CD4-positive, alpha-beta T cell treated with Interleukin-10 for 1 hour (primary cell): ENCODE measurements around the gene GSTM4.

Experiments used
- DNase-seq: peaks from one replicate; pipeline ENCODE4 v3.0.0-alpha.2; 2020

Gene GSTM4

GRCh38 chr1:109625176-109625575, 30.7 kb upstream of the GSTM4 start:
- DNase-seq: no peak

DNA sequence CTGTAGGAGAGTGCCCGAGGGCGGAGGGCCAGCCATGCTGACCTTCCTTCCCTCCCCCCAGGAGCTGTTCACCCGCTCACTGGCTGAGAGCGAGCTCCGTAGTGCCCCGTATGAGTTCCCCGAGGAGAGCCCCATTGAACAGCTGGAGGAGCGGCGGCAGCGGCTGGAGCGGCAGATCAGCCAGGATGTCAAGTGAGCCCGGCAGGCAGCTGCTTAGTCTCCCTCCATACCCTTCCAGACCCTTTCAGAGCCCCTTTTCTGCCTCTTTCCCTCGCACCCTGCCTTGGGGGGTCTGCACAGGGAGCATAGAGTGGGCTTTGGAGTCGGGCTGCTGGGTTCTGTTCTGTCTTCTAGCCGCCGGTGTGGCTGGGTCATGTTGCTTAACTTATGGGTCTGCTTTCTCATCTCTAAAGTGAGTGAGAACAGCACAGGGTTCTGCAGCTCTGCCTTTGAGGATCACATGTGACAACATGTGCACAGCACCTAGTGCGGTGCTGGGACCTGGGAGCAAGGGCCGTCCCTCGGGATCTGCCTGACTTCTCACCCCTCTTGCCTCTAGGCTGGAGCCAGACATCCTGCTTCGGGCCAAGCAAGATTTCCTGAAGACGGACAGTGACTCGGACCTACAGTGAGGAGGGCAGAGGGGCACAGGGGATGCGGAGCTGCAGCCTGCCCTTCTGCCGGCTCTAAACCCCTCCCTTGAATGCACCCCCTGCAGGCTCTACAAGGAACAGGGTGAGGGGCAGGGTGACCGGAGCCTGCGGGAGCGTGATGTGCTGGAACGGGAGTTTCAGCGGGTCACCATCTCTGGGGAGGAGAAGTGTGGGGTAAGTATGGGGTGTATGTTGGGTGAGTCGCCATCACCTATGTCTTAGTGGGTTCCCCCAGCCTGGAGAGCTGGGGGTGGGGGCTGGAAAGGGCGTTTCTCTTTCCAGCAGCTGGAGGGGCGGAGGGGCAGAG, 30.0 kb upstream of the GSTM4 start:
- no peak for DNase-seq

DNA sequence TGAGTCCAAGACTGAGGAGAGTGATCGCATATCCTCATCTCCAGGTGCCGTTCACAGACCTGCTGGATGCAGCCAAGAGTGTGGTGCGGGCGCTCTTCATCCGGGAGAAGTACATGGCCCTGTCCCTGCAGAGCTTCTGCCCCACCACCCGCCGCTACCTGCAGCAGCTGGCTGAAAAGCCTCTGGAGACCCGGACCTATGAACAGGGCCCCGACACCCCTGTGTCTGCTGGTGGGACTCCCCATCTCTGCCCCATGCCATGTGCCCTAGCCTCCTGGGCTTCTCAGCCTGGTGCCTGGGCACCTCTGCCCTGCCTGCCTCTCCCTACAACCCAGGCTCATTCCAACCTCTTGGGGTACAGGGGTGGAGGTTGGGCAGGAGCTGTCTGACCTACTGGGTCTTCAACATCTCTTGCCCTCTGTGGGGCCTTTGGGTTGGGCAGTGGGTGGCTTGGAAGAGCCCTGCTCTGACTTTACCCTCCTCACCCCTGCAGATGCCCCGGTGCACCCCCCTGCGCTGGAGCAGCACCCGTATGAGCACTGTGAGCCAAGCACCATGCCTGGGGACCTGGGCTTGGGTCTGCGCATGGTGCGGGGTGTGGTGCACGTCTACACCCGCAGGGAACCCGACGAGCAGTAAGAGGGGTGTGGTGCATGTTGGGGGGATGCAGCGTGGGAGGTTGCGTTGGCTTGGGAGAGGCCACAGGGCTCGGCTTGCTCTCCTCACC, 29.1 kb upstream of the GSTM4 start:
- no peak for DNase-seq

- no peak for DNase-seq
Observed at GRCh38 chr1:109627692-109628399, 28.1 kb upstream of the GSTM4 start.

- DNase-seq: no peak
Observed at GRCh38 chr1:109628540-109629321, 27.2 kb upstream of the GSTM4 start.

- no peak for DNase-seq
Observed at GRCh38 chr1:109629372-109630030, 26.4 kb upstream of the GSTM4 start.

GRCh38 chr1:109630081-109630897, 25.6 kb upstream of the GSTM4 start:
- DNase-seq: peak; percentile 39

DNA sequence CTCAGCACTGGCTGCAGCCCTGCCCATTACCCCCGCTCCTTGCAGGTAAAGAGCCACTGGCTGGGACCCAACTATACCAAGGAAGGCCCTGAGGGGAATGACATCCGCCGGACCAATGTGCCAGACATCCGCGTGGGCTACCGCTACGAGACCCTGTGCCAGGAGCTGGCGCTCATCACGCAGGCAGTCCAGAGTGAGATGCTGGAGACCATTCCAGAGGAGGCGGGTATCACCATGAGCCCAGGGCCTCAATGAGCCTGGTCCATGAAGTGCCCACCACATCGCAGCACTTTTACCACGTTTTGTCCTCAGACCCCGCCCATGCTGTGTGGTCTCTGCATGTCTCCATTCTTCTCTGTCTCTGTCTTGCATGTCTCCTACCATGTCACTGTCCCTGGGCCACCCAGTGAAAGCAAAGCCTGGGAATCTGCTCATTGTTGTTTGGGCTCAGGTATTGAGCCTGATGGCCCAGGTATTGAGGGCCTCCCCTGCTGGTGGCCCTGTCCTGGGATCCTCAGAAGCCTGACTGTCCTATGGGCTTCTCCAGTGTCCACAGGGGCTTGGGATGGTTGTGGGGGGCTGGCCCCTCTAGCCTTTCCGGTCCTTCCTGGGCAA, 24.9 kb upstream of the GSTM4 start:
- no peak for DNase-seq

GRCh38 chr1:109631513-109632505, 24.1 kb upstream of the GSTM4 start:
- no peak for DNase-seq

DNA sequence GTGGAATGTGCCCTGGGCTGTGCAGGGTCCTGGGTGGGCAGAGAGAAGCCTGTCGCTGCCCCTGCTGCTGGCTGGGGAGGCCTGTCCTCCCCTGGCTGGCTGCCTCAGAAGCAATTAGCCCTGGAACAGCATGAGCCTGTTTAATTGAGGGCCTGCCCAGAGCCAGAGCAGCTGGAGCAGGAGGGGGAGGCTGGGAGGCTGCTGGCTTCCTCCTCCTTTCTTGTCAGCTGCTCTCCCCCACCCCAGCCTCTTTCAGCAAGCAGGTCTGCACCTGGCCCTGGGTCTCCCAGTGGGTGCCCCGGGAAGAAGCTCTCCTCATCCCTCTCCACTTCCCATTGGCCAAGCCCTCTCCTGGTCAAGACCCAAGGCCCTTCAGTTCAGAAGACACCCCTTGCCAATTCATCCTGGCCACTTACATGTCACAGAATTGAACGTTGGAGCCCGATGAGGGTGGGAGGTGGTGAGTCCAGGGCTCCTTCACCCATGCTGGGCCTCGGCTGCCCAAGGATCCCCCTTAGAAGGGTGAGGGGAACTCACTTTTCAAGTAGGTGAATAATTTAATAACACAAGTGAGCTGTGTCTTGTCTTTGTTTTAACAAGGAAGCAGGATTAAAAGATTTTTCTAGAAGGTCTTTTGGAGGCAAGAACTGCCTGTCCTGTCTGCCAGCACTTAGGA, 23.1 kb upstream of the GSTM4 start:
- DNase-seq: no peak

- DNase-seq: no peak
Observed at GRCh38 chr1:109634292-109634691, 21.6 kb upstream of the GSTM4 start.

GRCh38 chr1:109634771-109635750, 20.8 kb upstream of the GSTM4 start:
- DNase-seq: peak; percentile 29

DNA sequence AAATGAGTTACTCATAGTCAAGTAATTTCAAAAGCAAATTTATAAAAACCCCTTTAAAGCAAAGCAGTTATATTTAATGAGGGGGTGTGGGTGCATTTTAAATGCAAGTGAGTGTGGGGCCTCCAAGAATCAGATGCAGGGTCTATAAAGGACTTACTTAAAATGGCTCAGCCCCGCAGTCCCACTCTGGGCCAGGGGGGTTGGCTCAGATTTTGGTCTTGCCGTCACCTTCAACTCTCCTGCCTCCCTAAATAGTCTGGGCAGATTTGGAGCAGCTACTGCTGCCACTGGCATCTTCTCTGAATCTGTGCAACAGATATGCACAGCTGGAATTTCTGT, 20.1 kb upstream of the GSTM4 start:
- DNase-seq: no peak

DNA sequence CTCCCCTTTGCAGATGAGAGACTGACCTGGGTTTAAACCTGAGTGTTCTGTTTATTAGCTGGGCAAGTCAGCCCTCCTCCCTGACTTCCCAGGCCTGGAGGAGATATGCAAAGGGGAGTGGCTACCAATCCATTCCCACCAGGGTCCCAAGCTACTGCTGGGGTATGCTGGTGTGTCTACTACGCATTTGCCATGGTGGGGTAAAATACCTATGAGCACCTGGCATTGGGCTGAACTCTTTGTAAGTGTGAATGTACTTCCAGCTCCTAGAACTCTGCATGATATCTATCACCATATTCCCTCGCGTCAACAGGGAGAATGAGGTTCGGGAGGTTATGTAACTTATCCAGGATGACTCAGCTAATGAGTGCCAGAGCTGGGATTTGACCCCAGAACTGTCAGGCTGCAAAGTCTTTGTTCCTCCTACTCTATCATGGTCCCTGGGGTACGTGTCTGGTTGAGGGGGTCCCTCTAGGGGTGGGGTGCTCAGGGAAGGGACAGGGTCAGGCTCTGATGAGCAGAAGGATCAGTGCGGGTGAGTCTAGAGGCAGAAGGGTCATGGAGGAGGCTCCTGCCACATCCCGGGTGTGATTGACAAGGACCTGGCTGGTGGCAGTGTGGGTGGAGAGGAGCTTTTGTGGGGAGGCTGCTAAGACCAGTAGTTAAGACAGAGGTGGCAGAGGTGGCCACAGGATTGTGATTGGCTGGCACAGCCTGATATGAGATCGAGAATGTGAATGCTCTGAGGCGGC, 19.5 kb upstream of the GSTM4 start:
- no peak for DNase-seq

DNA sequence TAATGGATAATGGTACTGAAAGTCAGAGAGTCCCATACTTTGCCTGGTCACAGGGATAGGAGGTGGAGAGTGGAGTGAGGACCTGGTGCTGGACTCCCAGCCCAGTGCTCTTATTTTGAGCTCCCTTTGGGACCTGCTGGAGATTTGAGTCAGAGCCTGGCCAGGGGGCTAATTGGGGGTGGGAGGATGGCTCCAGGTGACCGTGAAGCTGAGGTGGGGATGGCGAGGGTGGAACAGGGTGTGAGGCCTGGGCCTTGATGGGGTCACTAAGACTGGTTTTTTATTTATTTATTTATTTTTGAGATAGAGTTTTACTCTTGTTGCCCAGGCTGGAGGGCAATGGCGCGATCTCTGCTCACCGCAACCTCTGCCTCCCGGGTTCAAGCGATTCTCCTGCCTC, 18.5 kb upstream of the GSTM4 start:
- DNase-seq: no peak

GRCh38 chr1:109639063-109639840, 16.6 kb upstream of the GSTM4 start:
- DNase-seq: no peak
